ENCODE data around the gene IL1R1.

GRCh38 chr2:102114851-102115497 lies 27.6 kb upstream of the IL1R1 start:
- TF ChIP-seq MAX (IDR thresholded peaks at IDR 0.05) (0 out of 2 replicates have a peak, but pooled peaks have one; percentile 20), RAD21 (IDR thresholded peaks at IDR 0.05; ENCODE audit: low read depth) (no peak), TEAD4 (IDR thresholded peaks at IDR 0.05) (peak; percentile 69), REST (IDR thresholded peaks at IDR 0.05; ENCODE audit: low read depth) (no peak)

Measured in Ishikawa (cell line).